Panc1 (cell line): ENCODE measurements around the gene TIAM2.

Experiments used
- CTCF ChIP-seq: fragments of 450-650 bp; IDR thresholded peaks from 2 replicates; pipeline ENCODE4 v1.5.1; 2017; ENCODE audit warnings: mild to moderate bottlenecking
- POLR2AphosphoS5 ChIP-seq: IDR thresholded peaks from 2 replicates; pipeline ENCODE4 v1.6.1; 2012; ENCODE audit warnings: mild to moderate bottlenecking, low read depth, low read length, moderate library complexity
- SIN3A ChIP-seq: IDR thresholded peaks from 2 replicates; pipeline ENCODE4 v1.6.1; 2012; ENCODE audit warnings: low read depth, mild to moderate bottlenecking, low read length, moderate library complexity, borderline replicate concordance; ENCODE audit not compliant: insufficient read depth
- TF ChIP-seq, protein P1 (sequence below), 2 experiments: IDR thresholded peaks; 2 replicates each; pipeline ENCODE4 v1.6.1; 2011 to 2012; ENCODE audit warnings: low read depth in 2 of 2, control low read depth in 1 of 2, low read length in 1 of 2, mild to moderate bottlenecking in 1 of 2, moderate library complexity in 1 of 2; ENCODE audit not compliant: insufficient read depth in 1 of 2

DNA sequence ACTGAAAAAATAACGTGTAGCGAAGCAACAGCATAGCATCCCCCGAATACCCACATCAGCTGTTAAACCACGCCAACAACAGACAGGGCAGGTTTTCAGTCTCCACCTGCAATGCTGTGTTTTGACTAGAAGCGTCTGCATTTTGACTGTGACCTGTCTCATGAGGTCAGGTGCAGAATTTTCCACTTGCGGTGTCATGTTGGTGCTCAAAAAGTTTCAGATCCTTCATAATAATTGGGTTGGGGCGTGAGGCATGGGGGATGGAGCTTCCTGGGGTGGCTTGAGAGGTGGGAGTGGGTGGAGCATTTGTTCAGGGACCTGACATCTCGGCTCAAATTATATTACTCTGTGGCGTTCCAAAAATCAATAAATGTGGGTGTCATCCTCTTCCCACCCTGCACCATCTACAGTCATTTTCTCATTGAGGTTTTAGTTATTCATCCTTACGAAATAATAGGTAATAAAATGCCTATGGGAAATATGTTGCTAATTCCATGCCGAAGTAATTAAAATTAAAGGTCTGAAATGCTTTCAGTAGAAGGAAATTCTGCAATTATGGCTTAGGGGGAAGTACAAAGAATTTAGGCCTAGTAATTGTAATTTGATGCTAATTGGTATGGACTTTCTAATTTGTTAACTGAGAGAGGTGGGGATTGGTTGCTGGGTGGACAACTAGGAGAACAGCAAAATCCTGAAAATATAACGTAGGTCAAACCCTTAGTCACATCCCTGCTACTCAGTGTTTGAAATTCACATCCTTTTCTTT is 81.0 kb downstream of the TIAM2 start:
- TF ChIP-seq CTCF (no peak), POLR2AphosphoS5 (no peak), SIN3A (no peak)
- TF ChIP-seq, protein P1, sequence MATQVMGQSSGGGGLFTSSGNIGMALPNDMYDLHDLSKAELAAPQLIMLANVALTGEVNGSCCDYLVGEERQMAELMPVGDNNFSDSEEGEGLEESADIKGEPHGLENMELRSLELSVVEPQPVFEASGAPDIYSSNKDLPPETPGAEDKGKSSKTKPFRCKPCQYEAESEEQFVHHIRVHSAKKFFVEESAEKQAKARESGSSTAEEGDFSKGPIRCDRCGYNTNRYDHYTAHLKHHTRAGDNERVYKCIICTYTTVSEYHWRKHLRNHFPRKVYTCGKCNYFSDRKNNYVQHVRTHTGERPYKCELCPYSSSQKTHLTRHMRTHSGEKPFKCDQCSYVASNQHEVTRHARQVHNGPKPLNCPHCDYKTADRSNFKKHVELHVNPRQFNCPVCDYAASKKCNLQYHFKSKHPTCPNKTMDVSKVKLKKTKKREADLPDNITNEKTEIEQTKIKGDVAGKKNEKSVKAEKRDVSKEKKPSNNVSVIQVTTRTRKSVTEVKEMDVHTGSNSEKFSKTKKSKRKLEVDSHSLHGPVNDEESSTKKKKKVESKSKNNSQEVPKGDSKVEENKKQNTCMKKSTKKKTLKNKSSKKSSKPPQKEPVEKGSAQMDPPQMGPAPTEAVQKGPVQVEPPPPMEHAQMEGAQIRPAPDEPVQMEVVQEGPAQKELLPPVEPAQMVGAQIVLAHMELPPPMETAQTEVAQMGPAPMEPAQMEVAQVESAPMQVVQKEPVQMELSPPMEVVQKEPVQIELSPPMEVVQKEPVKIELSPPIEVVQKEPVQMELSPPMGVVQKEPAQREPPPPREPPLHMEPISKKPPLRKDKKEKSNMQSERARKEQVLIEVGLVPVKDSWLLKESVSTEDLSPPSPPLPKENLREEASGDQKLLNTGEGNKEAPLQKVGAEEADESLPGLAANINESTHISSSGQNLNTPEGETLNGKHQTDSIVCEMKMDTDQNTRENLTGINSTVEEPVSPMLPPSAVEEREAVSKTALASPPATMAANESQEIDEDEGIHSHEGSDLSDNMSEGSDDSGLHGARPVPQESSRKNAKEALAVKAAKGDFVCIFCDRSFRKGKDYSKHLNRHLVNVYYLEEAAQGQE (IDR thresholded peaks at IDR 0.05; ENCODE audit: insufficient read depth in 1 of 2, low read depth in 2 of 2, low read length in 1 of 2): no peak
